ENCODE measurements around the gene CSNK1G1.
"Not testable (repeated sequence)": the region's sequence is repeated elsewhere in the genome, so short reads cannot be mapped to it uniquely, and the experiment has no call there.

CSNK1G1 gene

GRCh38 chr15:64348455-64348854 lies 7.5 kb downstream of the CSNK1G1 start:
- DNase-seq, result no peak

- DNase-seq, result not testable (repeated sequence)
These were observed 9.7 kb downstream of the CSNK1G1 start for GRCh38 chr15:64346242-64346641.

GRCh38 chr15:64344651-64345294 lies 11.2 kb downstream of the CSNK1G1 start:
- DNase-seq, result no peak

GRCh38 chr15:64343841-64344240 lies 12.1 kb downstream of the CSNK1G1 start:
- no peak for DNase-seq

- DNase-seq, result no peak
These were observed 12.8 kb downstream of the CSNK1G1 start for GRCh38 chr15:64343222-64343621.

- no peak for DNase-seq
These were observed 14.0 kb downstream of the CSNK1G1 start for GRCh38 chr15:64341961-64342360.

GRCh38 chr15:64340355-64340754 lies 15.6 kb downstream of the CSNK1G1 start:
- DNase-seq, result no peak

- DNase-seq, result no peak
These were observed 18.2 kb downstream of the CSNK1G1 start for GRCh38 chr15:64337761-64338160.

- DNase-seq, result no peak
These were observed 21.7 kb downstream of the CSNK1G1 start for GRCh38 chr15:64333986-64334929.

- DNase-seq, result no peak
These were observed 22.5 kb downstream of the CSNK1G1 start for GRCh38 chr15:64333516-64333915.

- DNase-seq, result not testable (repeated sequence)
These were observed 24.3 kb downstream of the CSNK1G1 start for GRCh38 chr15:64331668-64332067.

GRCh38 chr15:64326975-64327374 lies 29.0 kb downstream of the CSNK1G1 start:
- not testable (repeated sequence) for DNase-seq

- not testable (repeated sequence) for DNase-seq
These were observed 29.5 kb downstream of the CSNK1G1 start for GRCh38 chr15:64326458-64326857.

- no peak for DNase-seq
These were observed 31.7 kb downstream of the CSNK1G1 start for GRCh38 chr15:64324165-64324877.

- no peak for DNase-seq
These were observed 40.8 kb downstream of the CSNK1G1 start for GRCh38 chr15:64315216-64315615.

- DNase-seq, result no peak
These were observed 41.5 kb downstream of the CSNK1G1 start for GRCh38 chr15:64314456-64314855.

GRCh38 chr15:64311566-64311965 lies 44.4 kb downstream of the CSNK1G1 start:
- DNase-seq, result no peak

GRCh38 chr15:64310036-64310435 lies 45.9 kb downstream of the CSNK1G1 start:
- no peak for DNase-seq

GRCh38 chr15:64305261-64305660 lies 50.7 kb downstream of the CSNK1G1 start:
- DNase-seq, result no peak

- no peak for DNase-seq
These were observed 66.4 kb downstream of the CSNK1G1 start for GRCh38 chr15:64289550-64289949.

GRCh38 chr15:64288999-64289398 lies 67.0 kb downstream of the CSNK1G1 start:
- DNase-seq, result no peak

- no peak for DNase-seq
These were observed 67.4 kb downstream of the CSNK1G1 start for GRCh38 chr15:64288577-64288976.

GRCh38 chr15:64287953-64288352 lies 68.0 kb downstream of the CSNK1G1 start:
- DNase-seq, result no peak

Data from AML-193 (cell line).